Liver (tissue), 9 donors: ENCODE measurements around the gene RTBDN. TPM values are rescaled to one million over a fixed set of nuclear protein-coding genes. Genes with fewer than 3 reads are reported as not detected.

Source experiments
- DNase-seq: peaks from one replicate; pipeline ENCODE4 v3.0.0-alpha.2; 2017; ENCODE audit warnings: low spot score
- H3K27ac ChIP-seq, 2 donors: one replicate each; pipeline ENCODE4 v1.7.0; 2013; ENCODE audit warnings: inconsistent platforms in 2 of 2, low read length in 2 of 2, control low read depth in 1 of 2, low read depth in 1 of 2, mild to moderate bottlenecking in 1 of 2
- H3K27me3 ChIP-seq, 4 donors: one replicate each; pipeline versions ENCODE4 v1.6.1 to v1.7.0; 2013; ENCODE audit warnings: low read length in 3 of 4, inconsistent platforms in 1 of 4, mild to moderate bottlenecking in 1 of 4, moderate library complexity in 1 of 4; ENCODE audit not compliant: control insufficient read depth in 4 of 4, insufficient read depth in 4 of 4
- H3K36me3 ChIP-seq, 4 donors: one replicate each; pipeline versions ENCODE4 v1.6.1 to v1.7.0; 2013; ENCODE audit warnings: low read length in 3 of 4, mild to moderate bottlenecking in 3 of 4, low read depth in 1 of 4, moderate library complexity in 1 of 4; ENCODE audit not compliant: control insufficient read depth in 4 of 4, insufficient read depth in 3 of 4
- H3K4me1 ChIP-seq, 4 donors: one replicate each; pipeline versions ENCODE4 v1.6.1 to v1.7.0; 2013; ENCODE audit warnings: low read length in 3 of 4, mild to moderate bottlenecking in 3 of 4, moderate library complexity in 1 of 4; ENCODE audit not compliant: control insufficient read depth in 4 of 4, insufficient read depth in 4 of 4
- H3K4me3 ChIP-seq, 3 donors: one replicate each; pipeline versions ENCODE4 v1.6.1 to v1.7.0; 2013; ENCODE audit warnings: low read length in 3 of 3, control low read depth in 1 of 3, low read depth in 1 of 3, mild to moderate bottlenecking in 1 of 3
- H3K9ac ChIP-seq, 2 donors: one replicate each; pipeline ENCODE4 v1.7.0; 2013; ENCODE audit warnings: low read length in 2 of 2, mild to moderate bottlenecking in 2 of 2, moderate library complexity in 2 of 2, control low read depth in 1 of 2, low read depth in 1 of 2
- H3K9me3 ChIP-seq, 4 donors: one replicate each; pipeline versions ENCODE4 v1.6.1 to v1.7.0; 2013; ENCODE audit warnings: low read length in 3 of 4; ENCODE audit not compliant: control insufficient read depth in 4 of 4
- EGR1 ChIP-seq, 2 donors: IDR thresholded peaks; 2 replicates each; pipeline ENCODE4 v1.6.1; 2016 to 2018; ENCODE audit warnings: antibody characterized with exemption in 2 of 2, low read depth in 2 of 2
- FOXA1 ChIP-seq: IDR thresholded peaks from 2 replicates; pipeline ENCODE4 v1.6.1; 2016; ENCODE audit warnings: antibody characterized with exemption
- FOXA2 ChIP-seq: IDR thresholded peaks from 2 replicates; pipeline ENCODE4 v1.6.1; 2016; ENCODE audit warnings: antibody characterized with exemption
- GABPA ChIP-seq, 2 donors: IDR thresholded peaks in 1 of 2; conservative IDR thresholded peaks in 1 of 2; 2 replicates each; pipeline ENCODE4 v1.6.1; 2016; ENCODE audit warnings: antibody characterized with exemption in 2 of 2, mild to moderate bottlenecking in 1 of 2, moderate library complexity in 1 of 2
- HNF4A ChIP-seq, 2 donors: conservative IDR thresholded peaks; 2 replicates each; pipeline ENCODE4 v1.6.1; 2016; ENCODE audit warnings: antibody characterized with exemption in 2 of 2, mild to moderate bottlenecking in 2 of 2
- HNF4G ChIP-seq: IDR thresholded peaks from 2 replicates; pipeline ENCODE4 v1.6.1; 2016; ENCODE audit warnings: antibody characterized with exemption
- JUND ChIP-seq, 2 donors: IDR thresholded peaks; 2 replicates each; pipeline ENCODE4 v1.6.1; 2016; ENCODE audit warnings: antibody characterized with exemption in 2 of 2
- NR2F2 ChIP-seq: IDR thresholded peaks from 2 replicates; pipeline ENCODE4 v1.6.1; 2016; ENCODE audit warnings: antibody characterized with exemption
- RAD21 ChIP-seq, 2 donors: IDR thresholded peaks; 2 replicates each; pipeline ENCODE4 v1.6.1; 2016; ENCODE audit warnings: antibody characterized with exemption in 2 of 2, mild to moderate bottlenecking in 2 of 2
- RXRA ChIP-seq, 2 donors: IDR thresholded peaks; 2 replicates each; pipeline ENCODE4 v1.6.1; 2017 to 2018; ENCODE audit warnings: antibody characterized with exemption in 2 of 2, mild to moderate bottlenecking in 1 of 2
- SP1 ChIP-seq: IDR thresholded peaks from 2 replicates; pipeline ENCODE4 v1.6.1; 2018; ENCODE audit warnings: antibody characterized with exemption, mild to moderate bottlenecking
- TAF1 ChIP-seq: conservative IDR thresholded peaks from 2 replicates; pipeline ENCODE4 v1.6.1; 2016; ENCODE audit warnings: antibody characterized with exemption, mild to moderate bottlenecking
- WGBS: extraction: QIAGEN DNeasy Blood & Tissue Kit; methylation state at CpG from one replicate; pipeline ENCODE4 v1.1.7; 2013; 5-methylcytosine and 5-hydroxymethylcytosine counted together
- polyA plus RNA-seq, 2 donors: library from polyadenylated mRNA; stranded (reverse) in 1 of 2; unstranded in 1 of 2; fragments of 200-250 nt in 1 of 2; fragments of >200 nt in 1 of 2; fragmentation: Nextera tagmentation in 1 of 2; extraction: Ambion mirVana in 1 of 2; gene quantifications; one replicate each; pipeline versions ENCODE4 v1.2.1 to v1.2.3, GENCODE V29; 2013 to 2015
- total RNA-seq, 2 donors: library from RNA; depleted of rRNA; stranded (reverse); fragments of >200 nt; gene quantifications; one replicate each; pipeline ENCODE4 v1.2.3, GENCODE V29; 2014
- TF ChIP-seq, protein P1 (sequence below): IDR thresholded peaks from 2 replicates; pipeline ENCODE4 v1.6.1; 2016; ENCODE audit warnings: antibody characterized with exemption, mild to moderate bottlenecking
- TF ChIP-seq, protein P2 (sequence below): IDR thresholded peaks from 2 replicates; pipeline ENCODE4 v1.6.1; 2016; ENCODE audit warnings: antibody characterized with exemption
- TF ChIP-seq, protein P3 (sequence below): fragments of 150-350 bp; IDR thresholded peaks from 2 replicates; pipeline ENCODE4 v1.5.1; 2017; ENCODE audit warnings: improper control_type of control experiment, low read depth, low read length; ENCODE audit not compliant: missing input control
- TF ChIP-seq, protein P4 (sequence below): IDR thresholded peaks from 2 replicates; pipeline ENCODE4 v1.6.1; 2016; ENCODE audit warnings: antibody characterized with exemption
- donor health status: healthy.
- donor health status: healthy.
- donor health status: healthy.
- donor health status: healthy.
- donor health status: healthy.

The RTBDN gene
- total and polyA plus RNA-seq, 4 donors = not detected

DNA sequence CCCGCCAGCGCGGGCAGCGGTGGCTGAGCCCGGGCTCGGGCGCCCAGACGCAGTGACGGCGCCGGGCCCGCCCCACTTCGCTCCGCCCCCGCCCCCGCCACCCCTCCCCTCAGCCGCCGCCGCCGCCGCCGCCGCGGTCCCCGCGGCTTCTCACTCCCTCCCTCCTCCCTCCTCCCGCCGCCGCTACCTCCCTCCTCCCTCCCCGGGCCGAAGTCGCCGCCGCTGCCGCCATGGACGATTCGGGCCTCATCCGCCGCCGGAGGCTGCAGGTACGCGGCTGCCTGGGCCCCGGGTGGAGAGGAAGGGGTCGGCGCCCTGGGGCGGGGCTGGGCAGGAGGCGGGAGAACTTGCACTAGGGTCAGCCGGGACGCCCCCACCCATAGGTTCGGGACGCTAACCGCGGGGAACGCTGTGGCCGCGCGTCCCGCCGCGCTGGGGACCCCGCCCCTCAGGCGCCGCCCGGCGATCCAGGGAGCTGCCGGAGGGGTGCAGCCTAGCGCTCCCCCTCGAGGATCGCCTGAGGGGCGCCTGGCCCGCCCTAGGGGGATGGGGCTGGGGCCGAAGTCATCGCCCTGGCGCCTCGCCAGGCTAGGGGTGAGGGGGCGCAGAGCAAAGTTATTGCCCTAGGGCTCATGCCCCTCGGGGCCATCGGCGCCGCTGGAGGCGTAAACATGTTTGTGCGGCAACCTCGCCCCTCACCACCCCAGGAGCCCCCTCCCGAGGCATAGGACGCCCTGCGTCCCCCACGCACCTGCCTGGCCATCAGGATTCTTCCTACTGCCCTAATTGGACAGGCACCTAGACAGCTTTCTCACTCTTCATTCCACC, 427 bp downstream of the RTBDN start:
- 2% methylated on average over 84 of the region's 87 CpGs for WGBS
- peak overlapping the region in 1 of 3 donors; percentile 52 for H3K4me3 ChIP-seq
- TF ChIP-seq GABPA (IDR thresholded peaks at IDR 0.05 in 1 of 2, conservative IDR thresholded peaks at IDR 0.05 in 1 of 2) (no peak), FOXA1 (no peak), TAF1 (no peak), SP1 (no peak), RAD21 (IDR thresholded peaks at IDR 0.05) (no peak), FOXA2 (no peak), EGR1 (IDR thresholded peaks at IDR 0.05; ENCODE audit: low read depth in 2 of 2) (no peak), NR2F2 (no peak), HNF4A (conservative IDR thresholded peaks at IDR 0.05) (no peak), HNF4G (no peak), RXRA (IDR thresholded peaks at IDR 0.05) (no peak), JUND (IDR thresholded peaks at IDR 0.05) (no peak)
- TF ChIP-seq, protein P1, sequence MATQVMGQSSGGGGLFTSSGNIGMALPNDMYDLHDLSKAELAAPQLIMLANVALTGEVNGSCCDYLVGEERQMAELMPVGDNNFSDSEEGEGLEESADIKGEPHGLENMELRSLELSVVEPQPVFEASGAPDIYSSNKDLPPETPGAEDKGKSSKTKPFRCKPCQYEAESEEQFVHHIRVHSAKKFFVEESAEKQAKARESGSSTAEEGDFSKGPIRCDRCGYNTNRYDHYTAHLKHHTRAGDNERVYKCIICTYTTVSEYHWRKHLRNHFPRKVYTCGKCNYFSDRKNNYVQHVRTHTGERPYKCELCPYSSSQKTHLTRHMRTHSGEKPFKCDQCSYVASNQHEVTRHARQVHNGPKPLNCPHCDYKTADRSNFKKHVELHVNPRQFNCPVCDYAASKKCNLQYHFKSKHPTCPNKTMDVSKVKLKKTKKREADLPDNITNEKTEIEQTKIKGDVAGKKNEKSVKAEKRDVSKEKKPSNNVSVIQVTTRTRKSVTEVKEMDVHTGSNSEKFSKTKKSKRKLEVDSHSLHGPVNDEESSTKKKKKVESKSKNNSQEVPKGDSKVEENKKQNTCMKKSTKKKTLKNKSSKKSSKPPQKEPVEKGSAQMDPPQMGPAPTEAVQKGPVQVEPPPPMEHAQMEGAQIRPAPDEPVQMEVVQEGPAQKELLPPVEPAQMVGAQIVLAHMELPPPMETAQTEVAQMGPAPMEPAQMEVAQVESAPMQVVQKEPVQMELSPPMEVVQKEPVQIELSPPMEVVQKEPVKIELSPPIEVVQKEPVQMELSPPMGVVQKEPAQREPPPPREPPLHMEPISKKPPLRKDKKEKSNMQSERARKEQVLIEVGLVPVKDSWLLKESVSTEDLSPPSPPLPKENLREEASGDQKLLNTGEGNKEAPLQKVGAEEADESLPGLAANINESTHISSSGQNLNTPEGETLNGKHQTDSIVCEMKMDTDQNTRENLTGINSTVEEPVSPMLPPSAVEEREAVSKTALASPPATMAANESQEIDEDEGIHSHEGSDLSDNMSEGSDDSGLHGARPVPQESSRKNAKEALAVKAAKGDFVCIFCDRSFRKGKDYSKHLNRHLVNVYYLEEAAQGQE = no peak
- TF ChIP-seq, protein P2, sequence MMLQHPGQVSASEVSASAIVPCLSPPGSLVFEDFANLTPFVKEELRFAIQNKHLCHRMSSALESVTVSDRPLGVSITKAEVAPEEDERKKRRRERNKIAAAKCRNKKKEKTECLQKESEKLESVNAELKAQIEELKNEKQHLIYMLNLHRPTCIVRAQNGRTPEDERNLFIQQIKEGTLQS = no peak
- TF ChIP-seq, protein P3, sequence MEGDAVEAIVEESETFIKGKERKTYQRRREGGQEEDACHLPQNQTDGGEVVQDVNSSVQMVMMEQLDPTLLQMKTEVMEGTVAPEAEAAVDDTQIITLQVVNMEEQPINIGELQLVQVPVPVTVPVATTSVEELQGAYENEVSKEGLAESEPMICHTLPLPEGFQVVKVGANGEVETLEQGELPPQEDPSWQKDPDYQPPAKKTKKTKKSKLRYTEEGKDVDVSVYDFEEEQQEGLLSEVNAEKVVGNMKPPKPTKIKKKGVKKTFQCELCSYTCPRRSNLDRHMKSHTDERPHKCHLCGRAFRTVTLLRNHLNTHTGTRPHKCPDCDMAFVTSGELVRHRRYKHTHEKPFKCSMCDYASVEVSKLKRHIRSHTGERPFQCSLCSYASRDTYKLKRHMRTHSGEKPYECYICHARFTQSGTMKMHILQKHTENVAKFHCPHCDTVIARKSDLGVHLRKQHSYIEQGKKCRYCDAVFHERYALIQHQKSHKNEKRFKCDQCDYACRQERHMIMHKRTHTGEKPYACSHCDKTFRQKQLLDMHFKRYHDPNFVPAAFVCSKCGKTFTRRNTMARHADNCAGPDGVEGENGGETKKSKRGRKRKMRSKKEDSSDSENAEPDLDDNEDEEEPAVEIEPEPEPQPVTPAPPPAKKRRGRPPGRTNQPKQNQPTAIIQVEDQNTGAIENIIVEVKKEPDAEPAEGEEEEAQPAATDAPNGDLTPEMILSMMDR = no peak
- TF ChIP-seq, protein P4, sequence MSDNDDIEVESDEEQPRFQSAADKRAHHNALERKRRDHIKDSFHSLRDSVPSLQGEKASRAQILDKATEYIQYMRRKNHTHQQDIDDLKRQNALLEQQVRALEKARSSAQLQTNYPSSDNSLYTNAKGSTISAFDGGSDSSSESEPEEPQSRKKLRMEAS = no peak
- no peak overlapping the region for H3K27ac ChIP-seq
- no peak overlapping the region for H3K9ac ChIP-seq
- no peaks in the 10 kb centered on the region for H3K36me3 ChIP-seq
- H3K4me1 ChIP-seq = peaks cover 0 to 15% (median 4%) of the 10 kb centered on the region in 4 donors
- DNase-seq = no peak
- H3K9me3 ChIP-seq = no peaks in the 10 kb centered on the region
- peaks cover 0 to 20% (median 17%) of the 10 kb centered on the region in 4 donors for H3K27me3 ChIP-seq

DNA sequence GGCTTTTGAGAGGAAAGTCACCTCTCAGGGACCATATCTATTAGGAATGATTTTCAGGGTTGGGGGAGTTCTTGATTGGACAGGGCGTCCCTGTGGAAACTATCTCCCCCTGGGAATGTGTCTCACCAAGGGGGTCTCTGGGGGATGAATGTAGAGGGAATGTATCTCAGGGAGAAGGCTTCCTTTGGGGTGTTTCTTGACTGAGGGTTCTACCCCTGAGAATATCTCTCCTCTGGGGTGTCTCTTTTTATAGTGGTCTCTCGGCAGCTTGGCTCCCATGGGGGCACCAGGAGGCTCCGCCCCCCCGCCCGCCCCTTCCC, 1.0 kb downstream of the RTBDN start:
- peaks cover 0 to 20% (median 17%) of the 10 kb centered on the region in 4 donors for H3K27me3 ChIP-seq
- peak overlapping the region in 1 of 3 donors; percentile 52 for H3K4me3 ChIP-seq
- H3K4me1 ChIP-seq = peaks cover 0 to 19% (median 4%) of the 10 kb centered on the region in 4 donors

More for the DNA sequence above, 1.0 kb downstream of the RTBDN start:
- no peak for DNase-seq
- TF ChIP-seq JUND (IDR thresholded peaks at IDR 0.05) (no peak), TAF1 (no peak), RXRA (IDR thresholded peaks at IDR 0.05) (no peak), GABPA (IDR thresholded peaks at IDR 0.05 in 1 of 2, conservative IDR thresholded peaks at IDR 0.05 in 1 of 2) (no peak)
- Histone ChIP-seq H3K9me3 (no peaks in the 10 kb centered on the region), H3K36me3 (no peaks in the 10 kb centered on the region), H3K9ac (no peak overlapping the region), H3K27ac (no peak overlapping the region)
- 3% methylated on average over 5 of the region's 5 CpGs for WGBS
